T1000 (cell line): ENCODE data around the gene RAF1.

Source experiments
- DNase-seq: peaks from one replicate; lab custom pipeline; 2025; ENCODE audit warnings: mixed read lengths; lab: John Stamatoyannopoulos, UW

RAF1 gene

GRCh38 chr3:12591997-12592715, 71.8 kb downstream of the RAF1 start:
- DNase-seq, result no peak

- DNase-seq, result no peak
Measured at GRCh38 chr3:12591456-12591855, 72.5 kb downstream of the RAF1 start.

DNA sequence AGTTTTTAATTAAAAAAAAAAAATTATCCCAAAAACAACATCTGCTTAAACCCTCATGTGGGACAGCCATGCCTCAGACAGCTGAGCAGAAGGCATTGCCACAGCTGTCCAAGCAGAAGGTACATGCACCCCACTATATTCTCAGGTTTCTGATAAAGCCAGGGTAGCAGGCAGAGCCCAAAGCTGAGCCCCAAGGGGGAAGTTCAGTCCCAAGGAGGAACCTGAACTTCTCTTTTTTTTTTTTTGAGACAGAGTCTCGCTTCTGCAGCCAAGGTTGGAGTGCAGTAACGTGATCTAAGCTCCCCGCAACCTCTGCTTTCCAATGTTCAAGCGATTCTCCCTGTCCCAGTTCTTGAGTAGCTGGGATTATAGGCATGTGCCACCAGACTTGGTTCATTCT, 73.8 kb downstream of the RAF1 start:
- no peak for DNase-seq

GRCh38 chr3:12588039-12589009, 75.6 kb downstream of the RAF1 start:
- no peak for DNase-seq

GRCh38 chr3:12586403-12586802, 77.5 kb downstream of the RAF1 start:
- no peak for DNase-seq

GRCh38 chr3:12585970-12586369, 77.9 kb downstream of the RAF1 start:
- DNase-seq, result no peak

DNA sequence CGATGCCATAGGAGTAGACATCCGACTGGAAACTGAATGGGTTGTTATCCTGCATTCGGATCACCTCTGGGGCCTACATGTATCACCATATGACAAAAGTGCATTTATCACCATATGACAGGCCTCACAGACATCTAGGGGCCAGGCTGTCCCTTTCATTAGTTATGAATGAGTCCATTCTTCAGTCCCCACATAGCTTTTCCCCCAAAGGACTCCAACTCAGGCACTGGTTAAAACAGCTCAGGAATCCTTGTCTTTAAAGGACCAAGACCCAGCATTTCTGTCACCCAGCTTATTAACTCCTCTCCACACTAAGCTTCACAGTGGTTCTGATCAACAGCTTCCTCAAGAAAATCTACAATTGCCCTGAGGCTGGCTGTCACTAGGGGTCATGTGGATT, 78.7 kb downstream of the RAF1 start:
- DNase-seq, result no peak

- no peak for DNase-seq
Measured at GRCh38 chr3:12584083-12584482, 79.8 kb downstream of the RAF1 start.

DNA sequence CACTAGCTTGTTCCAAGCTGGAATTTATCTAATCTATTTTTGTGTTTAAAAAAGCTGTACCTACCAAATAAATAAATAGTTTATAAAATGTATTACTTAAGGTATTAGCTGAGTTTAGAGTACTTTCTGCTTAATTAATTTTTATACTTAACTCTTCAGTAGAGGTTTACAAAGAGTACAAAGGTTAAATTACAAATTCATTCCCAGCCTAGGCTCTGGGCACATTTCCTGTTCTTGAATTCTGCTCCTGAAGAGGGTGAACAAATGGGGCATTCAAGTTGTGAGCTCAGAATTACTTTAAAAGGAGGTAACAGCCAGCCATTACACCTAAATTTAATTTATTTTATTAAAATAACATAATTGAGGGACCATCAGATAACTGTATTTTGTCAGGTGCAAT, 80.6 kb downstream of the RAF1 start:
- DNase-seq, result no peak

GRCh38 chr3:12582730-12583129, 81.2 kb downstream of the RAF1 start:
- DNase-seq, result no peak

DNA sequence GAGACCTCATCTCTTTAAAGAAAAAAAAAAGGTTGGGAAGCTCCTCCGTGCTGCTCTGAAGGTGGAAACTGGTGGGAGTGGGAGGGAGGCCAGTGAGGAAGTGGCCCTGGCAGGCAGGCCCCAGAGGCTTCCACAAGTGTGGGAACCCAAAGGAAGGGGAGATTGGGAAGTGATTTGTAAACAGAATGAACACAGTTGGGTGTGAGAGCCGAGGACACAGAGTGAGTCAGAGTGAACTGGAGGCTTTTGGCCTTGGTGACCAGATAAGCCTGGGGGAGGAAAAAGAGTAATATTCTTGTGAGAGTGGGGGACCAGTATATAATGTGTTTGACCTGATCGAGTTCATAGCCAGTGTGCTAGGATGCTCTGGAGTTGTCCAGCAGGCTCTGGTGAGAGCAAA, 84.0 kb downstream of the RAF1 start:
- DNase-seq, result no peak

DNA sequence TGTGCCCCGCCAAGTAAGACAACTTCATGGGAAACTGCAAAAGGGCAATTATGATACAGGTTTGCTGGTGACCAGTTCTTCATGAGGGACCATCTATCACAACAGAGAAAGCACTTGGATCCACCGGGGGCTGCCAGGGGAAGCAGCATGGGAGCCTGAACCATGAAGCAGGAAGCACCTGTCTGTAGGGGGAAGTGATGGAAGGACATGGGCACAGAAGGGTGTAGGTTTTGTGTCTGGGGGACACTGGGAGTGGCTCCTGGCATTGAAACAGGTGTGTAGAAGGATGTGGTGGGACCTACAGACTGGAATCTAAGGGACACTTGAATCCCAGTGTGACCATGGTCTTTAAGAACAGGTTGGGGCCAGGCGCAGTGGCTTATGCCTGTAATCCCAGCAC, 84.5 kb downstream of the RAF1 start:
- no peak for DNase-seq

- DNase-seq, result no peak
Measured at GRCh38 chr3:12578742-12579141, 85.2 kb downstream of the RAF1 start.

DNA sequence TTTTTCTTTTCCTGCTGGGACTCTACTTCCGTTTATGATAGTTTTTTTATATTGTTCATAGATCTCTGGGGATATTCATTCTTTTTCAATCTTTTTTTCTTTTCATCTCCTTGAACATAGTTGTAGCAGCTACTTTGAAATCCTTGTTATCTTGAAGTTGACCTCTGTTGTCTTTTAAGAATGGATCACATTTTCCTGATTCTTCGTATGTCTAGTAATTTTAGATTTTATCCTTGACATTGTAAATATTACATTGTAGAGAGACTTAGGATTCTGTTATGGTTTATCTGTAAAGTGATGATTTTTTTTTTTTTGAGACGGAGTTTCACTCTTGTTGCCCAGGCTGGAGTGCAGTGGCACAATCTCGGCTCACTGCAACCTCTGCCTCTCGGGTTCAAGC, 86.5 kb downstream of the RAF1 start:
- no peak for DNase-seq

DNA sequence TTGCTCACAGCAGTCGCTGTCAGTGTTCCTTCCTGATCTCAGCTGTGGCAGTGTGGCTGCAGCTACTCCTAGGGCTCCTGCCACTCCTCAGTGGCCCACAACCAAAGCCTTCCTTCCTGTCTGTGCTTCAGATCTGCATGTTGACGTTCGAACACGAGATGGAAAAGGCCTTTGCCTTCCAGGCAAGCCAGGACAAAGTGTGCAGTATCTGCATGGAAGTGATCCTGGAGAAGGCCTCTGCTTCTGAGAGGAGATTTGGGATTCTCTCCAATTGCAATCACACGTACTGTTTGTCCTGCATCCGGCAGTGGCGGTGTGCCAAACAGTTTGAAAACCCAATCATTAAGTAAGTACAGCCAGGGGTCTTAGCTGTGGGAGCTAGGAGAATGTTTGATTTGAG, 89.3 kb downstream of the RAF1 start:
- no peak for DNase-seq

GRCh38 chr3:12574131-12574530, 89.8 kb downstream of the RAF1 start:
- DNase-seq, result no peak

GRCh38 chr3:12571986-12572385, 91.9 kb downstream of the RAF1 start:
- no peak for DNase-seq

DNA sequence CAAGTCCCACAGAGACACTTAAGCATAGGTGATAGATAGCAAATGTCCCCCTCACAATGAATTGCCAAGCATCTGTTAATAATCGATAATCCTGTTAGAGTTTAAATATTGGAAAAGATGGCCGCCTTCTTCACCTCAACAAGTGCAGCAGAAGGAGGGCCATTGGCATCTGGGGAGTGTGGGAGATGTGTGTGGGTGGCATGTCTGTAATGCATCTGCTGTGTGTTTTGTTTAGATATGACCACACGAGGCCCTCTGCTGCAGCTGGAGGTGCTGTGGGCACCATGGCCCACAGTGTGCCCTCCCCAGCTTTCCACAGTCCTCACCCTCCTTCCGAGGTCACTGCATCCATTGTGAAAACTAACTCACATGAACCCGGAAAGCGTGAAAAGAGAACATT, 94.1 kb downstream of the RAF1 start:
- no peak for DNase-seq

DNA sequence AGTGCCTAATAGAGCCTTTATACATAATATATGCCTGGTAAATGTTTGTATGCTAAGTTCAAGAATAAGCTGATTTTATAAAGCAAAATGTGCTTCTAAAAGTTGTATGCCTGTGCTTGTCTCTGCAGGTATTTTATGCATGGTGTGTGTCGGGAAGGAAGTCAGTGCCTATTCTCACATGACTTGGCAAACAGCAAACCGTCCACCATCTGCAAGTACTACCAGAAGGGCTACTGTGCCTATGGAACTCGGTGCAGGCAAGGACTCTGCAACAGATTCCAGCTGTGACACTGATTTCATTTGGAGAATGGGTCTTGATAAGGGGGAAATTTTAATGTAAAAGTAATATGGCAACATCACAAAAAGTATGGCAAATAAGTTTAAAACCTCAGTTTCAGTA, 95.2 kb downstream of the RAF1 start:
- DNase-seq, result no peak

DNA sequence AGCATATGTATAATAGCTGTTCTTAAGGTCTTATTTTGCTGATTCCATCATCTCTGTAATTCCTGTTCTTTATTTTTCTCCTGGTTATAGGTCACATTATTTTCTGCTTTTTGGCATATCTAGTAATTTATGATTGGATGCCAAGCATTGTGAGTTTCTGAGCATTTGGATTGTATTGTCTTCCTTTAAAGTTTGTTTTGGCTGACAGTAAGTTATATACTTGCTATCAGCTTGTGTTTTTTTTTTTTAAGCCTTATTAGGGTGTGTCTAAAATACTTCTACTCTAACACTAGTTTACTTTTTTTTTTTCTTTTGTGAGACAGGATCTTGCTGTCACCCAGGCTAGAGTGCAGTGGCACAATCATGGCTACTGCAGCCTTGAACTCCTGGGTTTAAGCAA, 96.9 kb downstream of the RAF1 start:
- DNase-seq, result no peak

DNA sequence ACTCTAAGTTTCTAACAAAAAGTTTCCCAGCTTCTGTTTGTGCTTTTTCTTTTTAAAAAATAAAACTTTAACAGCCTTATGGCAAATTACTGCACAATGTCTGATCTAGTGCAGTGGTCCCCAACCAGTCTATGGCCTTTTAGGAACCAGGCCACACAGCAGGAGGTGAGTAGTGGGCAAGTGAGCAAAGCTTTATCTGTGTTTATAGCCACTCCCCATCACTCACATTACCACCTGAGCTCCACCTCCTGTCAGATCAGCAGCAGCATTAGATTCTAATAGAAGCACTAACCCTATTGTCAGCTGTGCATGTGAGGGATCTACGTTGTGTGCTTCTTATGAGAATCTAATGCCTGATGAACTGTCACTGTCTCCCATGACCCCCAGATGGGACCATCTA, 101.5 kb downstream of the RAF1 start:
- DNase-seq, result no peak

DNA sequence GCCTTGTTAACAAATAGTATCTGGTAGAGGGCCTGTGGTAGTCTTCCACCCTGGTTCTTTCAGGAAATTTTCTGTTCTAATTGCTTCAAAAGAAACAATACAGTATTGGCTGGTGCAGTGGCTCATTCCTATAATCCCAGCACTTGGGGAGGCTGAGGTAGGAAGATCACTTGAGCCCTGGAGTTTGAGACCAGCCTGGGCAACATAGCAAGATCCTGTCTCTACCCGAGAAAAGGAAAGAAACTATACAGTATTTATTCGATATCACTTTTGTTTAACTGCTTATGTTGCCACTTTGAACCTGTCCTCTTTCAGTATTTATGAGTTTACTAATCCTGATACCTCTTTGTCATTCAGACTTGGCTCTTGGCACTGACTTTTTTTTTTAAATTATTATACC, 102.5 kb downstream of the RAF1 start:
- DNase-seq, result no peak

- no peak for DNase-seq
Measured at GRCh38 chr3:12560505-12561190, 103.3 kb downstream of the RAF1 start.
